ENCODE measurements around the gene OSBP2.

The OSBP2 gene

GRCh38 chr22:30804626-30805025 is 110.0 kb downstream of the OSBP2 start:
- no peak for DNase-seq (ENCODE audit: low read depth in 3 of 3)

DNA sequence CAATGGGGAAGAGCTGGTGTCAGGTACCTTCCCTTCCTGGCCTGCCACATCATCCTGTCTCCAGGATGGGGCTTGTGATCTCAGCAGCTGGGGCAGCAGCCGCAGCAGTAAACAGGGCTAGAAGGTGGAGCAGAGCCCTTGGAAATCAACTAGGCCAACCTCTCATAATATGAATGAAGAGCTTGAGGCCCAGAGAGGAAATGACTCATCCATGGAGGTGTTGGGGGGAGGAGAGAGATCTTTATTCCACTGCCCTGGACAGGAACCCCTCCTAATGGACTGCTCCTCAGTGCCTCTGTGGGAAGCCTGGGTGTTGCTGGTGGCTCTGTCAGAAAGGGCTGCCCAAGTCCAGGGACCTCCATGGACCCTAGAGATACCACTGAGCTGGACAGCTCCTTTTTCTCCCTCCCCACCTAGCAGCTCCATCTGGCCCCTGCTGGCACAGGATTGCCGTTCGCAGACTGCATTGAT is 111.8 kb downstream of the OSBP2 start:
- DNase-seq (ENCODE audit: low read depth in 3 of 3) = no peak

DNA sequence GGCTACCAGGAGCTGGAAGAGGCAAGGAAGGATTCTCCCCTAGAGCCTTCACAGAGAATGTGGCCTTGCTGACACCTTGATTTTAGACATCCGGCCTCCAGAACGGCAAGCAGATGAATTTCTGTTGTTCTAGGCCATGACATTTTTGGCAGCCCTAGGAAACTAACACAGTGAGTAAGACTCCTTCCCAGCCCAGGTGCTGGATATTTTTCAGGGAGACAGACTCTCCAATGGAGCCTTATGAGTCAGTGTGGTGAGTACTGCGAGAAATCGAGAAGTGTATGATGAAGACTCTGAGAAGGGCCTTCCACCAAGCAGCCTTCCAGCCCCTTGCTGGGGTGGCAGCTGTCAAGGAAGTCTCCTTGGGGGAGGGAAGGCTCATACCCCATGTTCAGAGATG is 114.4 kb downstream of the OSBP2 start:
- no peak for DNase-seq (ENCODE audit: low read depth in 3 of 3)

DNA sequence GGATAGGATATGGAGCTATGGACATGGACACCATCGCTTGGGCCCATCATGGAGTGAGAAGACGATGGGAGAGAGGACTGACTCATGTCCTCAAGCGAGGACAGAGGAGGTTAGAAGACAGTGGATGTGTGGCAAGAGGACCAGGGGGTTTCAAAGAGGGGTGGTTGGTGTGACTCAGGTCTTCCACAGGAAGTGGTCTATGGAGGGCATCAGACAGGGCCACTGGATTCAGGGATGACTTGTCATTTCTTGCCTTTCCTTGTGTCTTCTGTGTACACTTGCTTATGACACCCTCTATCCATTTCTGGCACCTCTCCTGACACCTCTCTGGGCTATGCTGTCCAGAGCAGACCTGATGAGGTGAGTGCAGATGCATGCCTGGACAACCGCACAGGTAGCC is 115.4 kb downstream of the OSBP2 start:
- DNase-seq (ENCODE audit: low read depth in 3 of 3) = no peak

GRCh38 chr22:30813936-30814335 is 119.3 kb downstream of the OSBP2 start:
- no peak for DNase-seq (ENCODE audit: low read depth in 3 of 3)

GRCh38 chr22:30816413-30816812 is 121.7 kb downstream of the OSBP2 start:
- no peak for DNase-seq (ENCODE audit: low read depth in 3 of 3)

DNA sequence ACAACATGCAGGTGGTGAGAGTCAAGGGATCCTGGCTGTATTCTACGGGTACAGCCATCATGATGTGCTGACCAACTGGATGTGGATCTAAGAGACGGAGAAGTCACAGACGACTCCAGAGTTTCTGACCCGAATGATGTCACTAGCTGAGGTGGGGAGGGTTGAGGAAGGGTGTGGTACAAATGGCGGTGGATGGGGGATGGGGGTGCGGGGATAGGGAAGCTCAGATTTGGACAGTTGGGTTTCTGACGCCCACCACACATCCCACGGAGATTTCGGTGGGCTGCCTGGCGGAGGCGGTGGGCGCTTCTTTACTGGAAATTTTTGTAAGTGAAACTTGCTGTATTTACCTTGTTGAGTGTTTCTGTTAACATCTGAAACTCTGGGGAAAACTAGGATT is 126.7 kb downstream of the OSBP2 start:
- no peak for DNase-seq (ENCODE audit: low read depth in 3 of 3)

GRCh38 chr22:30821863-30822215 is 127.2 kb downstream of the OSBP2 start:
- no peak for DNase-seq (ENCODE audit: low read depth in 3 of 3)

GRCh38 chr22:30822216-30823014 is 127.7 kb downstream of the OSBP2 start:
- no peak for DNase-seq (ENCODE audit: low read depth in 3 of 3)

DNA sequence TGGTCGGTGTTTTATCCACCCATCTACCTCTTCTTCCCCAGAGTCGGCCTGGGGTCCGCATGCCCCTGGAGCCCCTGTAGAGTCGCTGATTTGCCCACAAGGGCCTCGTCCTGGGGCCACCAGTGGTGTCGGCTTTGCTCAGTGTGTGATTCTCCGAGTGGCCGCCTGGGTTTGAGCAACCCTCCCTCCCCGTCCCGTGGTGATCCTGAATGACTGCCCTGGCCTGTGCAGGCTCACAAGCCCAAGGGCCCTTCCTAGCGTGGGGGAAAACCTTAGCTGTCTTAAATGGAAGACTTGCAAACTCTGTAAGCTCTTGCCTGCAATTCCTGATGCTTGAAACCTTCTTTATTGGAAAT is 128.3 kb downstream of the OSBP2 start:
- DNase-seq (ENCODE audit: low read depth in 3 of 3) = no peak

DNA sequence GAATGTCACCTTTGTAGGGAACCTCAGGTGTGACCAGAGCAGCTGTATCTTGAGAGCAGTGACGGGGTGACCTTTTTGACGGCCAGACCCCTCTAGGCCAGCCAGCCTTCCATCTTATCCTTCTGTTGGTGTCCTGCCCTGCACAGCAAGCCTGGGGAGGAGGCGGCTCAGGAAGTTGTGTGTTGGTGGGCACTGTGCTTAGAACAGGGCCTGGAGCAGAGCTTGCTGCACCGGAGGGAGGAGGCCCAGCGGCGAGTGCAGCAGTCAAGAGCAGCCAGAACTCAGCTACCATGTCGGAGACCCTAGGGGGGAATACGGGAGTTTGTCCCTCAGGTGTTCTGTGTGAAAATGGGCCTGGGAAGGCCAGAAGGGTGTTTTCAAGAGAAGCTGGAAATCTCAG is 129.4 kb downstream of the OSBP2 start:
- DNase-seq (ENCODE audit: low read depth in 3 of 3) = no peak

GRCh38 chr22:30824711-30825110 is 130.0 kb downstream of the OSBP2 start:
- no peak for DNase-seq (ENCODE audit: low read depth in 3 of 3)

GRCh38 chr22:30825711-30826505 is 131.2 kb downstream of the OSBP2 start:
- DNase-seq (ENCODE audit: low read depth in 3 of 3) = no peak

GRCh38 chr22:30826670-30827355 is 132.1 kb downstream of the OSBP2 start:
- no peak for DNase-seq (ENCODE audit: low read depth in 3 of 3)

- DNase-seq (ENCODE audit: low read depth in 3 of 3) = no peak
These were observed 133.0 kb downstream of the OSBP2 start for GRCh38 chr22:30827646-30828045.

- no peak for DNase-seq (ENCODE audit: low read depth in 3 of 3)
These were observed 133.8 kb downstream of the OSBP2 start for GRCh38 chr22:30828187-30829155.

DNA sequence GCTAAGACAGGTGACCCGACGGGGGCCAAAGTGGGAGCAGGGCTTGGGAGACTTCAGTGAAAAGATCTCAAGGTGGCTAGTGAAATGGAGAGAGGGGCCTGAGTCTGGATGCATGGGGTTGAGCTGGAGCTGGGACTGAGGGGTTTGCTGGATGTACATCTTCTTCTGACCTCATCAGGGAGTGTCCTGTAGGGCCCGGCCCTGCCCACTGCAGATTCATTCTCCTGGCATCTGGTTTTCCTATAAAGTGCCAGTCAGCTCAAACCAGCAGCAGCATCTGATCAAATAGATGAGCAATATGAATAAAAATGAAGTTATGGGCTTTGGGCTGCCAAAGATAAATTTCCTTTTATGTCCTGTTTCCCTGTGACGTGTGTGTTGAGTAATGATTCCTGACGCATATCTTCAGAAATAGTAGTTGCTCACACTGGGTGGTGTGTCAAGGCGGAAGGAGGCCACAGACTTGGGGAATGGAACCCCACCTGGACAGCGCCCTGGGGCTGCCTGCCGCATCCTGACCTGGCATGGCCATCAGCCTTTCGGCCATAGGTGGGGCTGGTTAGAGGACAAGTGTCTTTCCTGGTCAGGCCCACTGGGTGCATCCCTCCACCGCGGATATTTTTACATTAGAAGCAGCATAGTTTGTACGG is 135.4 kb downstream of the OSBP2 start:
- no peak for DNase-seq (ENCODE audit: low read depth in 3 of 3)

DNA sequence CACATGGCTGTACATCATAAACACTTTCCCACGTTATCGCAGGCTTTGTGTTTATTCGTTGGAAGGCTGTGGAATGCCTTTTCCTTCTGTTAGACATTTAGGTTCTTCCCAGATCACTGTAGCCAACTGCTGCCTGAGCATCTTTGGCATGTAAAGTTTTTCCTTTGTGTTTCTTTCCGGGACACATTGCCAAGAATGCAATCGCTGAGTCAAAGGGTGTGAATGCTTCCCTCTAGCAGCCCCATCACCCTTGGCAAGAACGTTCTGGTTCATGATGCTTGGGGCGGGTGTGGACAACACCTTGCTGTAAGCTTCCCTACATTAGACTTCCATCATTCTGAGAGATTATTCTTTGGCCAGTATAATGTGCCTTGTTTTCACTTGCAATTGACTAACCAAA is 136.2 kb downstream of the OSBP2 start:
- no peak for DNase-seq (ENCODE audit: low read depth in 3 of 3)

DNA sequence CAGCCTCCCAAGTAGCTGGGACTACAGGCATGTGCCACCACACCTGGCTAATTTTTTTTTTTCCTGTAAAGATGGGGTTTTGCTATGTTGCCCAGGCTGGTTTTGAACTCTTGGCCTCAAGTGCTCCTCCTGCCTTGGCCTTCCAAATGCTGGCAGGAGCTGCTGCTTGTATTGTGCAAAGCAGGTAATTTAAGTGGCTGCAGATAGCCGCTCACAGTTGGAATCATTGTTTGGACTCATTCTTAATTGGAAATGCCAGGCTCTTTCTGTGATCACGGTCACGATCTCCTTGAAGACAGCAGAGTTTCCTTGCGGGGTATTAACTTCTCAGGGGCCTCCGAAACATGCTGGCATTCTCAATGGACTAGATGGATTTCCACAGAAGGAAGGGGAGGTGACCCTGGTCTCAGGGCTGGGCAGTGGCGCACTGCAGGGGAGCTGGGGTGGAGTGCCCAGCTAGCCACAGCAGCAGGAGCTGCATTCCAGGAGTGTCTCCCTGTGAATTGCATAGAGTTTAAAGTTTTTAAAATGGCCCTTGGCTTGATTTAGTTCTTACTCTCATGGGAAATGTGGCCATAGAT is 137.8 kb downstream of the OSBP2 start:
- no peak for DNase-seq (ENCODE audit: low read depth in 3 of 3)

DNA sequence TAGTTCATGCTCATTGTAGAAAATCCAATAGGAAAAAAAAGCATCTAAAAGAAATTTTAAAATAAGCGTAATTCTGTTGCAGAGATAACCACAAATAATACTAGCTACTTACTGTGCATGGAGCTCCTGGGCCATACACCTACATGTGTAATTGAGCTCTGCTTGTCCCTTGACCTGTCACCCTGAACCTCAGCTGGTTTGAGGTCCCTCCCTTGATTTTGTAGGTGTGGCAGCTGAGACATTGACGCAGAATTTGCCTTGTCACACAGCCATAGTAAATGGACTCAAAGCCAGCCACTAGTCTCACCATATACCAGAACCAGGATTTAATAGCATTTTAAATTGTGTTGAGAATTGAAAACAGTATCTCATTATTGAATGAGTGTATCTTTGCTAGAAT is 138.6 kb downstream of the OSBP2 start:
- no peak for DNase-seq (ENCODE audit: low read depth in 3 of 3)

DNA sequence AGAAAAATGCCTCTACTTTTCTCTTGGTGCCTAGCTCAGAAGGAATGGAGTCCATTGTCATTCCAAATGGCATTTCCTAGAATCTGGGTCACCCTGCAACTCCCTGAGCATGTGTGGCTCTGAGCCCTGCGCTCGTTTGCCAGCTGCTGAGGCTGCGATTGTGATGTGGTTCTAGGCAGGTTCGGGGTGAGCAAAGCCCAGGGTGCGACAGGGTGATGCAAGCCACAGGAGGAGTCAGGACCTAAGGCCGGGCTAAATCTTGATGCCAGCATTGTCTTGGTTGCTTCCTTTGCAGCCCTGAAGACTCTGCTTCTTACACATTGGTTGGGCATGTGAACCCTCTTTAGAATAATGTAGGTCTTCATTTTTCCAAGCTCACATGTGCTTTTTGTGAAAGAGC is 142.9 kb downstream of the OSBP2 start:
- no peak for DNase-seq (ENCODE audit: low read depth in 3 of 3)
